H9 (cell line): Measurements from ENCODE around the gene ETV5. TPM values are rescaled to one million over a fixed set of nuclear protein-coding genes. Genes with fewer than 3 reads are reported as not detected.

ENCODE experiments used
- DNase-seq: peaks from one replicate; pipeline ENCODE4 v3.0.0-alpha.2; 2017
- H2AFZ ChIP-seq: one replicate; pipeline ENCODE4 v1.6.1; 2013; ENCODE audit warnings: mild to moderate bottlenecking, low read length, control low read depth, moderate library complexity
- H2AK5ac ChIP-seq: 2 replicates; pipeline ENCODE4 v1.6.1; 2013; ENCODE audit warnings: low read length, control low read depth, mixed read lengths; ENCODE audit not compliant: insufficient read length
- H2BK120ac ChIP-seq: one replicate; pipeline ENCODE4 v1.6.1; 2013; ENCODE audit warnings: low read depth, mild to moderate bottlenecking, low read length, control low read depth, inconsistent platforms; ENCODE audit not compliant: poor library complexity, severe bottlenecking
- H2BK12ac ChIP-seq: 2 replicates; pipeline ENCODE4 v1.6.1; 2013; ENCODE audit warnings: low read length, control low read depth, mixed read lengths, low read depth; ENCODE audit not compliant: insufficient read length
- H2BK15ac ChIP-seq: 2 replicates; pipeline ENCODE4 v1.6.1; 2013; ENCODE audit warnings: low read depth, low read length, control low read depth
- H2BK20ac ChIP-seq: one replicate; pipeline ENCODE4 v1.6.1; 2013; ENCODE audit warnings: low read depth, mild to moderate bottlenecking, low read length, control low read depth, inconsistent platforms; ENCODE audit not compliant: poor library complexity, severe bottlenecking
- H2BK5ac ChIP-seq: 2 replicates; pipeline ENCODE4 v1.6.1; 2013; ENCODE audit warnings: low read length, control low read depth, mixed read lengths; ENCODE audit not compliant: insufficient read length
- H3K14ac ChIP-seq: 2 replicates; pipeline ENCODE4 v1.6.1; 2013; ENCODE audit warnings: low read length, control low read depth; ENCODE audit not compliant: insufficient read depth
- H3K18ac ChIP-seq: 2 replicates; pipeline ENCODE4 v1.6.1; 2013; ENCODE audit warnings: low read depth, mild to moderate bottlenecking, mixed read lengths, low read length, control low read depth; ENCODE audit not compliant: insufficient read length
- H3K23ac ChIP-seq: 2 replicates; pipeline ENCODE4 v1.6.1; 2013; ENCODE audit warnings: low read length, control low read depth, mixed read lengths, low read depth; ENCODE audit not compliant: insufficient read length
- H3K23me2 ChIP-seq: 2 replicates; pipeline ENCODE4 v1.6.1; 2013; ENCODE audit warnings: low read depth, mild to moderate bottlenecking, mixed read lengths, low read length, control low read depth; ENCODE audit not compliant: insufficient read length, poor library complexity, severe bottlenecking
- H3K27ac ChIP-seq: 2 replicates; pipeline ENCODE4 v1.5.1; 2013; ENCODE audit warnings: low read length, control low read depth, mixed read lengths, low read depth; ENCODE audit not compliant: insufficient read length
- H3K27me3 ChIP-seq: 2 replicates; pipeline ENCODE4 v1.6.1; 2013; ENCODE audit warnings: low read length, control low read depth, inconsistent platforms; ENCODE audit not compliant: insufficient read depth
- H3K4ac ChIP-seq: 2 replicates; pipeline ENCODE4 v1.6.1; 2013; ENCODE audit warnings: low read depth, mild to moderate bottlenecking, control low read depth, inconsistent platforms, low read length, moderate library complexity
- H3K4me1 ChIP-seq: 2 replicates; pipeline ENCODE4 v1.6.1; 2013; ENCODE audit warnings: low read length, control low read depth, inconsistent platforms; ENCODE audit not compliant: insufficient read depth
- H3K4me2 ChIP-seq: 2 replicates; pipeline ENCODE4 v1.6.1; 2013; ENCODE audit warnings: low read length, control low read depth, mixed read lengths; ENCODE audit not compliant: insufficient read length, insufficient read depth
- H3K56ac ChIP-seq: 2 replicates; pipeline ENCODE4 v1.6.1; 2013; ENCODE audit warnings: low read depth, mild to moderate bottlenecking, mixed read lengths, low read length, control low read depth; ENCODE audit not compliant: insufficient read length
- H3K79me1 ChIP-seq: 2 replicates; pipeline ENCODE4 v1.6.1; 2013; ENCODE audit warnings: low read depth, mild to moderate bottlenecking, moderate library complexity, low read length, control low read depth, inconsistent platforms; ENCODE audit not compliant: insufficient read depth, poor library complexity, severe bottlenecking
- H3K79me2 ChIP-seq: 2 replicates; pipeline ENCODE4 v1.6.1; 2013; ENCODE audit warnings: low read length, control low read depth, inconsistent platforms; ENCODE audit not compliant: insufficient read depth
- H3K9ac ChIP-seq: 2 replicates; pipeline ENCODE4 v1.6.1; 2013; ENCODE audit warnings: low read length, control low read depth, mixed read lengths; ENCODE audit not compliant: insufficient read length; ENCODE audit errors: extremely low read depth
- H3K9me3 ChIP-seq: one replicate; pipeline ENCODE4 v1.6.1; 2013; ENCODE audit warnings: low read depth, low read length, inconsistent platforms; ENCODE audit not compliant: control insufficient read depth
- H3T11ph ChIP-seq: one replicate; pipeline ENCODE4 v1.6.1; 2013; ENCODE audit warnings: mild to moderate bottlenecking, low read length, control low read depth, inconsistent platforms
- H4K20me1 ChIP-seq: one replicate; pipeline ENCODE4 v1.6.1; 2013; ENCODE audit not compliant: control insufficient read depth, insufficient read length, insufficient read depth
- H4K5ac ChIP-seq: 2 replicates; pipeline ENCODE4 v1.6.1; 2013; ENCODE audit warnings: low read depth, mild to moderate bottlenecking, mixed read lengths, low read length, control low read depth; ENCODE audit not compliant: insufficient read length
- H4K8ac ChIP-seq: replicated peaks from 2 replicates; pipeline ENCODE4 v1.6.1; 2013; ENCODE audit warnings: low read length, control low read depth, mixed read lengths, low read depth; ENCODE audit not compliant: insufficient read length
- H4K91ac ChIP-seq: 2 replicates; pipeline ENCODE4 v1.6.1; 2013; ENCODE audit warnings: low read depth, mild to moderate bottlenecking, moderate library complexity, mixed read lengths, low read length, control low read depth; ENCODE audit not compliant: insufficient read length
- H3K27ac Mint-ChIP-seq, 3 experiments: 2 replicates in 2 of 3; 3 replicates in 1 of 3; pipeline ENCODE4 v1.8.0; 2020 to 2021; ENCODE audit warnings: mixed read lengths in 3 of 3, mild to moderate bottlenecking in 1 of 3, moderate library complexity in 1 of 3
- H3K27me3 Mint-ChIP-seq: 2 replicates; pipeline ENCODE4 v1.8.0; 2021; ENCODE audit warnings: low read depth, mild to moderate bottlenecking, moderate library complexity, mixed read lengths
- H3K36me3 Mint-ChIP-seq, 3 experiments: 2 replicates in 2 of 3; 3 replicates in 1 of 3; pipeline ENCODE4 v1.8.0; 2020 to 2021; ENCODE audit warnings: low read depth in 3 of 3, mixed read lengths in 3 of 3; ENCODE audit not compliant: insufficient read depth in 1 of 3
- H3K4me1 Mint-ChIP-seq, 2 experiments: 2 replicates each; pipeline ENCODE4 v1.8.0; 2020; ENCODE audit warnings: mixed read lengths in 2 of 2
- H3K4me3 Mint-ChIP-seq, 2 experiments: 2 replicates in 1 of 2; 3 replicates in 1 of 2; pipeline ENCODE4 v1.8.0; 2020 to 2021; ENCODE audit warnings: mild to moderate bottlenecking in 2 of 2, mixed read lengths in 2 of 2, moderate library complexity in 1 of 2
- H3K9me3 Mint-ChIP-seq, 2 experiments: 2 replicates in 1 of 2; 3 replicates in 1 of 2; pipeline ENCODE4 v1.8.0; 2020; ENCODE audit warnings: mild to moderate bottlenecking in 2 of 2, mixed read lengths in 2 of 2, moderate library complexity in 1 of 2
- CTCF ChIP-seq: fragments of 200-600 bp; sonication (generic); conservative IDR thresholded peaks from 3 replicates; pipeline ENCODE4 v1.8.0; 2021; ENCODE audit warnings: antibody characterized with exemption, mild to moderate bottlenecking
- WGBS: extraction: QIAGEN DNeasy Blood & Tissue Kit; methylation state at CpG from one replicate; pipeline ENCODE4 v1.1.7; 2013; ENCODE audit warnings: missing lambda C conversion rate, low lambda C conversion rate, mixed read lengths; ENCODE audit not compliant: insufficient read length; ENCODE audit errors: extremely low coverage; 5-methylcytosine and 5-hydroxymethylcytosine counted together
- total RNA-seq: library from RNA; stranded (reverse); gene quantifications from 2 replicates; pipeline ENCODE4 v1.2.1, GENCODE V29; 2021

Gene ETV5
- total RNA-seq, 1 experiment from 2014 or later: 7.7 TPM

GRCh38 chr3:186013312-186013711 lies 95.6 kb downstream of the ETV5 start:
- Mint-ChIP-seq H3K4me3 (no peak overlapping the region), H3K27ac (no peak overlapping the region; a peak in 1 of 7 replicates), H3K4me1 (no peaks in the 10 kb centered on the region), H3K36me3 (no peaks in the 10 kb centered on the region; a peak in 1 of 7 replicates), H3K9me3 (peaks cover 0 to 6% of the 10 kb centered on the region in 2 experiments; a peak in 3 of 5 replicates), H3K27me3 (peaks cover 15% of the 10 kb centered on the region)
- Histone ChIP-seq H3K9me3 (no peaks in the 10 kb centered on the region), H2BK15ac (no peak overlapping the region), H3K79me1 (no peaks in the 10 kb centered on the region), H2BK20ac (no peak overlapping the region), H3K79me2 (no peaks in the 10 kb centered on the region), H3K23me2 (no peaks in the 10 kb centered on the region), H3K4ac (no peak overlapping the region), H4K8ac (no peak overlapping the region), H4K20me1 (no peaks in the 10 kb centered on the region), H3K18ac (no peak overlapping the region), H3K9ac (no peak overlapping the region), H3K56ac (no peak overlapping the region), H4K91ac (no peak overlapping the region), H2BK120ac (no peak overlapping the region), H2BK5ac (no peak overlapping the region), H3K27ac (no peak overlapping the region), H3K27me3 (no peaks in the 10 kb centered on the region), H3K23ac (no peak overlapping the region), H3K4me1 (no peaks in the 10 kb centered on the region), H2AK5ac (no peak overlapping the region), H2AFZ (no peak overlapping the region), H3K14ac (no peak overlapping the region), H2BK12ac (no peak overlapping the region), H3K4me2 (no peak overlapping the region), H4K5ac (no peak overlapping the region), H3T11ph (no peak overlapping the region)
- no peak for DNase-seq
- TF ChIP-seq CTCF: no peak
- no CpG with 5 or more reads among the region's 7 CpGs for WGBS
